NCI-H345 treated with DMSO at 0.1 percent for 48 hours (cell line): ENCODE results near the gene L3MBTL4.

Experiments
- DNase-seq: peaks from one replicate; lab custom pipeline; 2025; ENCODE audit not compliant: unreplicated experiment; lab: John Stamatoyannopoulos, UW

The L3MBTL4 gene

GRCh38 chr18:5930789-5931188, 483.9 kb downstream of the L3MBTL4 start:
- no peak for DNase-seq

GRCh38 chr18:5918205-5918858, 496.4 kb downstream of the L3MBTL4 start:
- DNase-seq: no peak

- no peak for DNase-seq
Observed at GRCh38 chr18:5914951-5915350, 499.8 kb downstream of the L3MBTL4 start.

- no peak for DNase-seq
Observed at GRCh38 chr18:5914016-5914415, 500.7 kb downstream of the L3MBTL4 start.

GRCh38 chr18:5912566-5912965, 502.1 kb downstream of the L3MBTL4 start:
- no peak for DNase-seq

- no peak for DNase-seq
Observed at GRCh38 chr18:5909125-5909524, 505.6 kb downstream of the L3MBTL4 start.
